Thyroid gland (tissue), 4 donors: Measurements from ENCODE around the gene SPON1. TPM values are rescaled to one million over a fixed set of nuclear protein-coding genes. Genes with fewer than 3 reads are reported as not detected.

Source experiments
- DNase-seq, 2 donors: peaks; one replicate each; pipeline ENCODE4 v3.0.0-alpha.2; 2019
- H3K27ac ChIP-seq, 3 donors: fragments of 200-600 bp; sonication (generic); 1 replicate in 2 of 3; 2 replicates in 1 of 3; pipeline ENCODE4 v1.5.1; 2016 to 2019; ENCODE audit warnings: mild to moderate bottlenecking in 1 of 3, moderate library complexity in 1 of 3
- H3K27me3 ChIP-seq: fragments of 200-600 bp; sonication (generic); one replicate; pipeline ENCODE4 v1.5.1; 2019
- H3K36me3 ChIP-seq, 2 donors: fragments of 200-600 bp; sonication (generic); one replicate each; pipeline ENCODE4 v1.5.1; 2016 to 2019
- H3K4me1 ChIP-seq, 2 donors: fragments of 200-600 bp; sonication (generic); one replicate each; pipeline ENCODE4 v1.5.1; 2017 to 2019
- H3K4me3 ChIP-seq, 3 donors: fragments of 200-600 bp; sonication (generic); replicated peaks in 1 of 3; 1 replicate in 2 of 3; 2 replicates in 1 of 3; pipeline ENCODE4 v1.5.1; 2016; ENCODE audit warnings: mild to moderate bottlenecking in 1 of 3
- H3K9me3 ChIP-seq: fragments of 200-600 bp; sonication (generic); one replicate; pipeline ENCODE4 v1.5.1; 2017
- POLR2A ChIP-seq, 2 donors: fragments of 450-650 bp; IDR thresholded peaks; one replicate each; pipeline ENCODE4 v1.6.1; 2017; ENCODE audit warnings: antibody characterized with exemption in 2 of 2, mild to moderate bottlenecking in 2 of 2, moderate library complexity in 1 of 2
- WGBS, 2 donors: methylation state at CpG; one replicate each; pipeline ENCODE4 v1.1.5; 2017; 5-methylcytosine and 5-hydroxymethylcytosine counted together
- intact Hi-C: fragments of 100-400 bp; cut with DNase I; formaldehyde crosslinking; loops from one replicate; pipeline ENCODE4 v1.15.1; 2023
- total RNA-seq, 4 donors: library from RNA; depleted of rRNA; stranded (reverse); fragments of >200 nt; gene quantifications; one replicate each; pipeline ENCODE4 v1.2.3, GENCODE V29; 2016
- TF ChIP-seq, protein P1 (sequence below), 6 experiments: fragments of 200-600 bp in 3 of 6; fragments of 450-650 bp in 3 of 6; sonication (generic) in 3 of 6; IDR thresholded peaks; one replicate each; pipeline ENCODE4 v1.5.1; 2016 to 2019; ENCODE audit warnings: antibody characterized with exemption in 6 of 6, mild to moderate bottlenecking in 2 of 6, inconsistent platforms in 1 of 6, moderate library complexity in 1 of 6

Gene SPON1
- 10 to 100 TPM in 2 of 4 donors, 1 to 10 TPM in 2; 7.3 to 14.9 (median 10.9) TPM for total RNA-seq

DNA sequence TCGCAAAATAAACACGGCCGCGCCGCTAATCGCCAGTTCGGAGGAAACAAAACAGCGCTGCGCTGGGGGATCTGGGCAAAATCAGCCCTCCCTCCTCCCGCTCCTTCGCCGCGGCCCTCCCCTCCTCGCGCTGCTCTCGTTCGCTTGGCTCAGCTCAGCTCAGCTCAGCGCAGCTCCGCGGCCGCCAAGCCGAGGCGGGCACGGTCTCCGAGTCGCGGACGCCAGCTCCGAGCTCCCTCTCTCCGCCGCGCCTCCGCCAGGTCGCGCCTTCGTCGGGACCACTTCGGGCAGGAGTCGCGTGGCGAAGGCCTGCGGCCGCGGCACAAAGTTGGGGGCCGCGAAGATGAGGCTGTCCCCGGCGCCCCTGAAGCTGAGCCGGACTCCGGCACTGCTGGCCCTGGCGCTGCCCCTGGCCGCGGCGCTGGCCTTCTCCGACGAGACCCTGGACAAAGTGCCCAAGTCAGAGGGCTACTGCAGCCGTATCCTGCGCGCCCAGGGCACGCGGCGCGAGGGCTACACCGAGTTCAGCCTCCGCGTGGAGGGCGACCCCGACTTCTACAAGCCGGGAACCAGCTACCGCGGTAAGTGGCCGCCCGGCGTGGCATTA lies at the start of gene SPON1:
Gene SPON1, plus strand, starts transcription at position 162 of the 607 bp plus-strand sequence. Its CDS starts 182 bp downstream, at position 344.
- TF ChIP-seq POLR2A (IDR thresholded peaks at IDR 0.05), result no peak
- TF ChIP-seq, protein P1, sequence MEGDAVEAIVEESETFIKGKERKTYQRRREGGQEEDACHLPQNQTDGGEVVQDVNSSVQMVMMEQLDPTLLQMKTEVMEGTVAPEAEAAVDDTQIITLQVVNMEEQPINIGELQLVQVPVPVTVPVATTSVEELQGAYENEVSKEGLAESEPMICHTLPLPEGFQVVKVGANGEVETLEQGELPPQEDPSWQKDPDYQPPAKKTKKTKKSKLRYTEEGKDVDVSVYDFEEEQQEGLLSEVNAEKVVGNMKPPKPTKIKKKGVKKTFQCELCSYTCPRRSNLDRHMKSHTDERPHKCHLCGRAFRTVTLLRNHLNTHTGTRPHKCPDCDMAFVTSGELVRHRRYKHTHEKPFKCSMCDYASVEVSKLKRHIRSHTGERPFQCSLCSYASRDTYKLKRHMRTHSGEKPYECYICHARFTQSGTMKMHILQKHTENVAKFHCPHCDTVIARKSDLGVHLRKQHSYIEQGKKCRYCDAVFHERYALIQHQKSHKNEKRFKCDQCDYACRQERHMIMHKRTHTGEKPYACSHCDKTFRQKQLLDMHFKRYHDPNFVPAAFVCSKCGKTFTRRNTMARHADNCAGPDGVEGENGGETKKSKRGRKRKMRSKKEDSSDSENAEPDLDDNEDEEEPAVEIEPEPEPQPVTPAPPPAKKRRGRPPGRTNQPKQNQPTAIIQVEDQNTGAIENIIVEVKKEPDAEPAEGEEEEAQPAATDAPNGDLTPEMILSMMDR (IDR thresholded peaks at IDR 0.05), result no peak
- peak; percentile 33 to 39 for DNase-seq
- Histone ChIP-seq H3K27me3 (peaks cover 3% of the 10 kb centered on the region), H3K4me1 (peaks cover 5 to 9% of the 10 kb centered on the region in 2 donors), H3K27ac (no peak within 1 kb of the TSS), H3K9me3 (no peaks in the 10 kb centered on the region), H3K4me3 (no peak within 1 kb of the TSS), H3K36me3 (no peaks in the 10 kb centered on the region)
- intact Hi-C loops, result loop anchor here (10.0 kb wide), 1 partner anchor 182 kb away; no protein-coding TSS in a partner anchor
- WGBS, 2 donors, result 2 to 3% methylated on average over 7 to 25 of the region's 74 CpGs

DNA sequence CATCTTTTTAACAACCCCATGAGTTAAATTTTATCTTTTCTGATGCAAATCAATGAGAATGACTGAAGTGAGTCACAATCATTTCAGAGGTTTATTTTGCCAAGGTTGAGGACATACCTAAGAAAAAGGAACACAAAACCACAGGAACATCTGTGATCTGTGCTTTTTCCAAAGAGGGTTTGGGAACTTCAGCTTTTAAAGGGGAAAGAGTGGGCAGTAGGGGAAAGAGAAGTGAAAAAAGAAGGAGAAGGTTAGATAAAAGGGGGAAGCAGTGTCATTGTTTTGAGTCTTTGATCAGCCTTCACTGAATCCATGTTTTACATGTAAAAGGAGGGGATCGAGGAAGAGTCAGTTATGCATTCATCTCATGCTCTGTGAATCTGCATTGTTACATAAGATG lies 45.3 kb upstream of the SPON1 start:
- Histone ChIP-seq H3K4me1 (no peaks in the 10 kb centered on the region), H3K36me3 (no peaks in the 10 kb centered on the region), H3K27me3 (no peaks in the 10 kb centered on the region), H3K27ac (no peak overlapping the region), H3K4me3 (no peak overlapping the region), H3K9me3 (no peaks in the 10 kb centered on the region)
- no peak for TF ChIP-seq POLR2A (IDR thresholded peaks at IDR 0.05)
- TF ChIP-seq, protein P1 (IDR thresholded peaks at IDR 0.05), result no peak
- 57 to 60% methylated on average over 1 of the region's 1 CpG for WGBS, 2 donors
- intact Hi-C loops, result no loop called here
- no peak for DNase-seq

- Histone ChIP-seq H3K36me3 (no peaks in the 10 kb centered on the region), H3K27ac (no peak overlapping the region), H3K27me3 (no peaks in the 10 kb centered on the region), H3K9me3 (no peaks in the 10 kb centered on the region), H3K4me3 (no peak overlapping the region), H3K4me1 (peaks cover 0 to under 1% of the 10 kb centered on the region in 2 donors)
- TF ChIP-seq, protein P1 (IDR thresholded peaks at IDR 0.05), result no peak
- TF ChIP-seq POLR2A (IDR thresholded peaks at IDR 0.05), result no peak
- intact Hi-C loops, result no loop called here
- DNase-seq, result no peak
- 70 to 77% methylated on average over 2 of the region's 2 CpGs for WGBS, 2 donors
Observed at GRCh38 chr11:13917904-13918303, 44.6 kb upstream of the SPON1 start.

GRCh38 chr11:13920756-13921155 lies 41.8 kb upstream of the SPON1 start:
- no peaks in the 10 kb centered on the region for H3K9me3 ChIP-seq
- no peak overlapping the region for H3K27ac ChIP-seq
- H3K36me3 ChIP-seq, result no peaks in the 10 kb centered on the region
- TF ChIP-seq POLR2A (IDR thresholded peaks at IDR 0.05), result no peak
- TF ChIP-seq, protein P1 (IDR thresholded peaks at IDR 0.05), result no peak
- no peak overlapping the region for H3K4me3 ChIP-seq
- intact Hi-C loops, result no loop called here
- no peak for DNase-seq
- peaks cover 11 to 14% of the 10 kb centered on the region in 2 donors for H3K4me1 ChIP-seq
- 78 to 85% methylated on average over 3 of the region's 3 CpGs for WGBS, 2 donors
- H3K27me3 ChIP-seq, result no peaks in the 10 kb centered on the region

- Histone ChIP-seq H3K27ac (no peak overlapping the region), H3K36me3 (no peaks in the 10 kb centered on the region), H3K4me1 (peaks cover 11 to 14% of the 10 kb centered on the region in 2 donors), H3K9me3 (no peaks in the 10 kb centered on the region), H3K4me3 (no peak overlapping the region), H3K27me3 (no peaks in the 10 kb centered on the region)
- DNase-seq, result no peak
- intact Hi-C loops, result no loop called here
- TF ChIP-seq, protein P1 (IDR thresholded peaks at IDR 0.05), result no peak
- no peak for TF ChIP-seq POLR2A (IDR thresholded peaks at IDR 0.05)
- WGBS, 2 donors, result 85 to 90% methylated on average over 8 of the region's 8 CpGs
Observed at GRCh38 chr11:13921545-13921944, 41.0 kb upstream of the SPON1 start.
